Skeletal muscle tissue (tissue), 4 donors: Measurements from ENCODE around the gene YIPF7. TPM values are rescaled to one million over a fixed set of nuclear protein-coding genes. Genes with fewer than 3 reads are reported as not detected.

Experiments
- H3K27ac ChIP-seq: one replicate; pipeline ENCODE4 v1.7.0; 2013; ENCODE audit warnings: mild to moderate bottlenecking, low read depth, low read length, inconsistent platforms
- H3K27me3 ChIP-seq, 3 donors: one replicate each; pipeline ENCODE4 v1.7.0; 2013; ENCODE audit warnings: low read length in 3 of 3; ENCODE audit not compliant: control insufficient read depth in 3 of 3, insufficient read depth in 3 of 3
- H3K36me3 ChIP-seq, 3 donors: one replicate each; pipeline ENCODE4 v1.7.0; 2013; ENCODE audit warnings: low read length in 3 of 3; ENCODE audit not compliant: control insufficient read depth in 3 of 3, insufficient read depth in 3 of 3
- H3K4me1 ChIP-seq, 3 donors: one replicate each; pipeline ENCODE4 v1.7.0; 2013; ENCODE audit warnings: low read length in 3 of 3, mild to moderate bottlenecking in 3 of 3; ENCODE audit not compliant: control insufficient read depth in 3 of 3, insufficient read depth in 3 of 3
- H3K4me3 ChIP-seq, 3 donors: one replicate each; pipeline ENCODE4 v1.7.0; 2013; ENCODE audit warnings: low read length in 3 of 3
- H3K9ac ChIP-seq, 3 donors: one replicate each; pipeline ENCODE4 v1.7.0; 2013; ENCODE audit warnings: low read length in 3 of 3, mild to moderate bottlenecking in 3 of 3, moderate library complexity in 2 of 3, low read depth in 1 of 3
- H3K9me3 ChIP-seq, 3 donors: one replicate each; pipeline ENCODE4 v1.7.0; 2013; ENCODE audit warnings: low read length in 3 of 3; ENCODE audit not compliant: control insufficient read depth in 3 of 3
- total RNA-seq: library from RNA; depleted of rRNA; stranded (reverse); fragments of >200 nt; gene quantifications from one replicate; pipeline ENCODE4 v1.2.3, GENCODE V29; 2014
- donor health status: Osteomylitis.

Gene YIPF7
- total RNA-seq: 6.8 TPM

GRCh38 chr4:44651425-44651824 is at the start of gene YIPF7:
Gene YIPF7 (minus strand): TSS chr4:44651625. CDS start chr4:44650100, 1,525 bp downstream.
- Histone ChIP-seq H3K4me3 (peak within 1 kb of the TSS; percentile 36 to 67 (median 41)), H3K27me3 (no peaks in the 10 kb centered on the region), H3K4me1 (peaks cover 0 to 6% (median 5%) of the 10 kb centered on the region in 3 donors), H3K9me3 (no peaks in the 10 kb centered on the region), H3K27ac (peak within 1 kb of the TSS; percentile 86), H3K9ac (peak within 1 kb of the TSS; percentile 71 to 95 (median 76)), H3K36me3 (peaks cover 0 to 3% (median 0%) of the 10 kb centered on the region in 3 donors)

GRCh38 chr4:44701037-44701436 is 49.6 kb upstream of the YIPF7 start:
- H3K9ac ChIP-seq: no peak overlapping the region
- H3K4me3 ChIP-seq: no peak overlapping the region
- H3K27ac ChIP-seq: no peak overlapping the region
- no peaks in the 10 kb centered on the region for H3K27me3 ChIP-seq
- no peaks in the 10 kb centered on the region for H3K9me3 ChIP-seq
- H3K4me1 ChIP-seq: no peaks in the 10 kb centered on the region
- peaks cover 15 to 48% (median 46%) of the 10 kb centered on the region in 3 donors for H3K36me3 ChIP-seq

GRCh38 chr4:44700427-44700826 is 49.0 kb upstream of the YIPF7 start:
- no peaks in the 10 kb centered on the region for H3K27me3 ChIP-seq
- H3K9me3 ChIP-seq: no peaks in the 10 kb centered on the region
- no peak overlapping the region for H3K4me3 ChIP-seq
- H3K4me1 ChIP-seq: no peaks in the 10 kb centered on the region
- no peak overlapping the region for H3K27ac ChIP-seq
- H3K36me3 ChIP-seq: peaks cover 16 to 54% (median 46%) of the 10 kb centered on the region in 3 donors
- H3K9ac ChIP-seq: no peak overlapping the region

GRCh38 chr4:44684648-44685047 is 33.2 kb upstream of the YIPF7 start:
- Histone ChIP-seq H3K27ac (no peak overlapping the region), H3K9ac (no peak overlapping the region), H3K4me3 (no peak overlapping the region), H3K4me1 (peaks cover 0 to 5% (median 5%) of the 10 kb centered on the region in 3 donors), H3K36me3 (peaks cover 7 to 53% (median 43%) of the 10 kb centered on the region in 3 donors), H3K9me3 (no peaks in the 10 kb centered on the region), H3K27me3 (no peaks in the 10 kb centered on the region)

- H3K9ac ChIP-seq: peak overlapping the region; percentile 84 to 98 (median 91)
- H3K4me1 ChIP-seq: peaks cover 12 to 15% (median 14%) of the 10 kb centered on the region in 3 donors
- no peaks in the 10 kb centered on the region for H3K9me3 ChIP-seq
- peaks cover 1 to 15% (median 14%) of the 10 kb centered on the region in 3 donors for H3K36me3 ChIP-seq
- H3K27ac ChIP-seq: peak overlapping the region; percentile 96
- no peaks in the 10 kb centered on the region for H3K27me3 ChIP-seq
- peak overlapping the region; percentile 87 to 99 (median 90) for H3K4me3 ChIP-seq
These were observed 27.6 kb upstream of the YIPF7 start for GRCh38 chr4:44679060-44679459.

DNA sequence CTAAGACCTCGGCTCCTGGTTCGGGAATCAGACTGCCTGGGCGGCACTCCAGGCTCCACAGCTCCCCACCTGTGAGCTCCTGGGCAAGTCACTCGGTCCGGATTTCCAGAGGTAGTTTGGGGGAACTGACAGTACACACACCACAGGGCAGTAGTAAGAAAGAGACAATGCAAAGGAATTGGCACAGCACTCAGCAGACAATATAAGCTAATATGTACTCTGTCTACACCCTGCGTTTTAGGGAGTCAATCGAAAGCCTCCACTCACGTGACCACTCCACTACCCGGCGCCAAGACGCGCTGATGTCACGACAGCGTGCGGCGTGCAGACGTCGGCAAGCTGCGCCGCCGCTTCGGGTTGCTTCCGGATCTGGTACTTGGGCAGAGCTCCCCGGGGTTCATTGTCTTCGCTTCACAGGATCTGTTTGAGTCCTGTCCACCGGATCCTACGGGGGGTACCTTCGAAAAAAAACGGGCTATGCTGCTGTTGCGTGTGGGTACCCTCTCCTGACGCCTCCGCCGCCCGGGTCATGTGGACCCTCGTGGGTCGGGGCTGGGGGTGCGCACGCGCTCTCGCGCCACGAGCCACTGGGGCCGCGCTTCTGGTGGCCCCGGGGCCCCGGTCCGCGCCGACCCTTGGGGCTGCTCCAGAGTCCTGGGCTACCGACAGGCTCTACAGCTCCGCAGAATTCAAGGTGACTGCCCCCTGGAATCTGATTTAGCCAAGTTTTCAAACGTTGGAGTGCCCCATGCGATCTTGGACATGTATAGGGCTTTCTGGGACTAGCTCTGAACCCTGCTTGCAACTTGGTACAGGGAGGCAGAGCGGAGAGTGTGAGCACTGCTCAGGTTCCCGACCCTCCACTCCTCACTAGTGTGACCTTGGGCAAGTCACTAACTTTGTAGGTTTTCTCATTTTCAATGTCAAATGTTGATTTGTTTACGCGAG is 26.9 kb upstream of the YIPF7 start, which contains the start of gene GUF1:
Gene GUF1 (plus strand): TSS at position 327 of the 948 bp plus-strand sequence. CDS start 203 bp downstream, at position 530.
- Histone ChIP-seq H3K9ac (peak within 1 kb of the TSS; percentile 84 to 98 (median 91)), H3K27me3 (no peaks in the 10 kb centered on the region), H3K4me1 (peaks cover 12 to 15% (median 14%) of the 10 kb centered on the region in 3 donors), H3K4me3 (peak within 1 kb of the TSS; percentile 87 to 99 (median 90)), H3K27ac (peak within 1 kb of the TSS; percentile 96), H3K9me3 (no peaks in the 10 kb centered on the region), H3K36me3 (peaks cover 0 to 12% (median 10%) of the 10 kb centered on the region in 3 donors)

DNA sequence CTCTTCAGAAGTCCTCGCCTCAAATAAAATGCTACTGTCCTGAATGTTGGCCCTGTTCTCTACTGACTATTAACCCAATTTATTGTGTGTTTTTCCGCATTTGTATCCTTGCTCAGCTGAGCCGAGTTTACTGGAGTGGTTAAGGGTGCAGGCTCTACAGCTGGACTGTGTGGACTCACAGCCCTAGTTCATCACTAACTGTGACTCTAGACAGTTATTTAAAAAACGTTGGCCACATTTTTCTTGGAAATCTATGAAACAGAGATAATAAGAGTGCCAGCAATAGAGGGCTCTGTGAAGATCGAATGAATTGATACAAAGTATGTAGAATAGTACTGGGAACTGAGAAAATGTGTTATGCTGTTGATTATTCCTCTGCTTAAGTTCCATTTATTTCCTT is 23.9 kb upstream of the YIPF7 start:
- no peak overlapping the region for H3K4me3 ChIP-seq
- no peak overlapping the region for H3K9ac ChIP-seq
- H3K4me1 ChIP-seq: peaks cover 12 to 23% (median 20%) of the 10 kb centered on the region in 3 donors
- no peaks in the 10 kb centered on the region for H3K9me3 ChIP-seq
- no peaks in the 10 kb centered on the region for H3K27me3 ChIP-seq
- no peaks in the 10 kb centered on the region for H3K36me3 ChIP-seq
- H3K27ac ChIP-seq: no peak overlapping the region

DNA sequence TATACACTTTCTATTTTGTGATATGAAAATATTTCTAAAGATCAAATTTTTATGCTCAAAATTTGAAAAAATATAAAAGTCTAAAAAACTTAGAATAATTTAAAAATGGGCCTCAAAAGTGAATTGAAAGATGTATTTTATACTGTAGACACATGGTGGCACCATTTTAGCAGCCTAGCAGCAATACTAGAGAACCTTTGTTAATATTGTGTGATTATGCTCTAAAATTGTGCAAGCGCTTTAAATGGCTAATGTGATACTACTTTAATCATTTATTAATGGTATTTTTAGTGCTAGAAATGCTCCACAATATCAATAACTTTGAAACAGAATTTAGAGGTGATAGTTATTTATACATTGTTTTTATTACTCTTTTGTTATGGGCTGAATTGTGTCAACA is 23.0 kb upstream of the YIPF7 start:
- Histone ChIP-seq H3K27me3 (no peaks in the 10 kb centered on the region), H3K4me1 (peaks cover 6 to 23% (median 12%) of the 10 kb centered on the region in 3 donors), H3K36me3 (no peaks in the 10 kb centered on the region), H3K27ac (no peak overlapping the region), H3K9me3 (no peaks in the 10 kb centered on the region), H3K4me3 (no peak overlapping the region), H3K9ac (no peak overlapping the region)

DNA sequence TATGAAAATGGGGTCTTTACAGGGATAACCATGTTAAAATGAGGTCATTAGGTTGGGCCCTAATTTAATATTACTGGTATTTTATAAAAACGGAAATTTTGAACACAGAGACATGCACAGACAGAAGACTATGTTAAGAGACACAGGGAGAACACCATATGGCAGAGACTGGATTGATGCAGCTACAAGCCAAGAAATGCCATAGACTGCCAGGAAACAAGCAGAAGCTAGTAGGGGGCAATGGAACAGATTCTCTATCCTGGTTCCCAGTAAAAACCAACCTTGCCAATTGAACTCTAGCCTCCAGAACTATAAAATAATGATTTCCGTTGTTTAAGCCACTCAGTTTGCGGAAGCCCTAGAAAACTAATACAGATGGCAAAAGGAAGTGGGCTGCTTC is 20.2 kb upstream of the YIPF7 start:
- H3K4me3 ChIP-seq: no peak overlapping the region
- H3K4me1 ChIP-seq: peaks cover 0 to 8% (median 6%) of the 10 kb centered on the region in 3 donors
- no peaks in the 10 kb centered on the region for H3K36me3 ChIP-seq
- H3K27me3 ChIP-seq: no peaks in the 10 kb centered on the region
- no peaks in the 10 kb centered on the region for H3K9me3 ChIP-seq
- no peak overlapping the region for H3K9ac ChIP-seq
- no peak overlapping the region for H3K27ac ChIP-seq
